B cell (primary cell): ENCODE data around the gene KLHL1.

ENCODE experiments used
- EZH2 ChIP-seq: IDR thresholded peaks from 2 replicates; pipeline ENCODE4 v1.6.1; 2012; ENCODE audit warnings: borderline replicate concordance, low read depth, mild to moderate bottlenecking, moderate library complexity, low read length; ENCODE audit not compliant: insufficient read depth, poor library complexity, severe bottlenecking
- TF ChIP-seq, protein P1 (sequence below): fragments of 200-600 bp; IDR thresholded peaks from one replicate; pipeline ENCODE4 v1.8.0; 2022; ENCODE audit warnings: antibody characterized with exemption, mild to moderate bottlenecking

GRCh38 chr13:69737129-69737935 is 370.9 kb downstream of the KLHL1 start:
- no peak for TF ChIP-seq EZH2
- TF ChIP-seq, protein P1, sequence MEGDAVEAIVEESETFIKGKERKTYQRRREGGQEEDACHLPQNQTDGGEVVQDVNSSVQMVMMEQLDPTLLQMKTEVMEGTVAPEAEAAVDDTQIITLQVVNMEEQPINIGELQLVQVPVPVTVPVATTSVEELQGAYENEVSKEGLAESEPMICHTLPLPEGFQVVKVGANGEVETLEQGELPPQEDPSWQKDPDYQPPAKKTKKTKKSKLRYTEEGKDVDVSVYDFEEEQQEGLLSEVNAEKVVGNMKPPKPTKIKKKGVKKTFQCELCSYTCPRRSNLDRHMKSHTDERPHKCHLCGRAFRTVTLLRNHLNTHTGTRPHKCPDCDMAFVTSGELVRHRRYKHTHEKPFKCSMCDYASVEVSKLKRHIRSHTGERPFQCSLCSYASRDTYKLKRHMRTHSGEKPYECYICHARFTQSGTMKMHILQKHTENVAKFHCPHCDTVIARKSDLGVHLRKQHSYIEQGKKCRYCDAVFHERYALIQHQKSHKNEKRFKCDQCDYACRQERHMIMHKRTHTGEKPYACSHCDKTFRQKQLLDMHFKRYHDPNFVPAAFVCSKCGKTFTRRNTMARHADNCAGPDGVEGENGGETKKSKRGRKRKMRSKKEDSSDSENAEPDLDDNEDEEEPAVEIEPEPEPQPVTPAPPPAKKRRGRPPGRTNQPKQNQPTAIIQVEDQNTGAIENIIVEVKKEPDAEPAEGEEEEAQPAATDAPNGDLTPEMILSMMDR = no peak
